ENCODE results near the gene UNC50. TPM values are rescaled to one million over a fixed set of nuclear protein-coding genes. Genes with fewer than 3 reads are reported as not detected.

The UNC50 gene
- total RNA-seq, 1 donor from 2014 or later: 33.0 TPM

DNA sequence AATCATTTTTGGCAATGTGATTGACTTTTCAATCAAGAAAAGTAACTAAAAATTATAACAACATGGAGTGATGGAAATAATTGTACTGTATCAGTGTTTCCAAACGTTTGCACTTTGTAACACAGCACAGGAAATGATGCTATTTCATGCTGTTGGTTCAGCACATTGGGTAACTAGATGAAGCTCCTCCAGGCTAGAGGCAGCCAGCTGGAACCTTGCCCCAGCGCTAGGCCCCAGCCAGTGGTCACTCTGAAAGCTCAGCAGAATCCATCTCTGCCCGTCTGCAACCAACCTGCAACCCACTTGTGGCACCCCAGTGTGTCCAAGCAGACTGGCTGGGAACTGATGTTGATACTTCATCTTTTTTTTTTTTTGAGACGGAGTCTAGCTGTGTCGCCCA, 15.3 kb downstream of the UNC50 start:
- Mint-ChIP-seq H3K36me3 (ENCODE audit: low read depth, unreplicated experiment) (no peaks in the 10 kb centered on the region), H3K9me3 (ENCODE audit: unreplicated experiment) (no peaks in the 10 kb centered on the region), H3K27ac (ENCODE audit: unreplicated experiment) (no peak overlapping the region), H3K4me3 (ENCODE audit: unreplicated experiment) (no peak overlapping the region), H3K27me3 (ENCODE audit: unreplicated experiment) (no peaks in the 10 kb centered on the region), H3K4me1 (ENCODE audit: unreplicated experiment) (peaks cover 8% of the 10 kb centered on the region)
- DNase-seq (ENCODE audit: low spot score): no peak
- TF ChIP-seq, protein P1, sequence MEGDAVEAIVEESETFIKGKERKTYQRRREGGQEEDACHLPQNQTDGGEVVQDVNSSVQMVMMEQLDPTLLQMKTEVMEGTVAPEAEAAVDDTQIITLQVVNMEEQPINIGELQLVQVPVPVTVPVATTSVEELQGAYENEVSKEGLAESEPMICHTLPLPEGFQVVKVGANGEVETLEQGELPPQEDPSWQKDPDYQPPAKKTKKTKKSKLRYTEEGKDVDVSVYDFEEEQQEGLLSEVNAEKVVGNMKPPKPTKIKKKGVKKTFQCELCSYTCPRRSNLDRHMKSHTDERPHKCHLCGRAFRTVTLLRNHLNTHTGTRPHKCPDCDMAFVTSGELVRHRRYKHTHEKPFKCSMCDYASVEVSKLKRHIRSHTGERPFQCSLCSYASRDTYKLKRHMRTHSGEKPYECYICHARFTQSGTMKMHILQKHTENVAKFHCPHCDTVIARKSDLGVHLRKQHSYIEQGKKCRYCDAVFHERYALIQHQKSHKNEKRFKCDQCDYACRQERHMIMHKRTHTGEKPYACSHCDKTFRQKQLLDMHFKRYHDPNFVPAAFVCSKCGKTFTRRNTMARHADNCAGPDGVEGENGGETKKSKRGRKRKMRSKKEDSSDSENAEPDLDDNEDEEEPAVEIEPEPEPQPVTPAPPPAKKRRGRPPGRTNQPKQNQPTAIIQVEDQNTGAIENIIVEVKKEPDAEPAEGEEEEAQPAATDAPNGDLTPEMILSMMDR (IDR thresholded peaks at IDR 0.05; ENCODE audit: unreplicated experiment): no peak

DNA sequence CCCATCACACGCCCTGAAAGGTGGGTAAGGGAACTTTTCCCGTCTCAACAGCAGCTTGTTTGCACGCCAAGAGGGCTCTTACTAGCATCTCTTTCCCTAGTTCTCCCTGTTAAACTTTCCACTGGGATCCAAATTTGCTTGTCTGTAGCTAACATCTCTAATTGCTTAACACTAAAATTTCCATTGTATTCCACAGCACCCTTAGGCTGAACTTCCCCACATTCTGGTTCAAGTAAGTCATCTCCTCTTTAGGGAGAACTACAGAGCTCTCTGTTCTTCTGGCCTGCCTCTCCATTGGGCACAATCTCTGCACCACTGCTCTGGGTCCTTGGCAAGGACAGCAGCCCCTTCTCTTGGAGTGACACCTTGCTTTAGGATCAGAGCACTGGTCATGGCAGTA, 24.0 kb downstream of the UNC50 start:
- TF ChIP-seq, protein P1 (IDR thresholded peaks at IDR 0.05; ENCODE audit: unreplicated experiment): no peak
- Mint-ChIP-seq H3K27ac (ENCODE audit: unreplicated experiment) (no peak overlapping the region), H3K27me3 (ENCODE audit: unreplicated experiment) (no peaks in the 10 kb centered on the region), H3K4me1 (ENCODE audit: unreplicated experiment) (peaks cover 5% of the 10 kb centered on the region), H3K36me3 (ENCODE audit: low read depth, unreplicated experiment) (no peaks in the 10 kb centered on the region), H3K9me3 (ENCODE audit: unreplicated experiment) (no peaks in the 10 kb centered on the region), H3K4me3 (ENCODE audit: unreplicated experiment) (no peak overlapping the region)
- DNase-seq (ENCODE audit: low spot score): no peak

DNA sequence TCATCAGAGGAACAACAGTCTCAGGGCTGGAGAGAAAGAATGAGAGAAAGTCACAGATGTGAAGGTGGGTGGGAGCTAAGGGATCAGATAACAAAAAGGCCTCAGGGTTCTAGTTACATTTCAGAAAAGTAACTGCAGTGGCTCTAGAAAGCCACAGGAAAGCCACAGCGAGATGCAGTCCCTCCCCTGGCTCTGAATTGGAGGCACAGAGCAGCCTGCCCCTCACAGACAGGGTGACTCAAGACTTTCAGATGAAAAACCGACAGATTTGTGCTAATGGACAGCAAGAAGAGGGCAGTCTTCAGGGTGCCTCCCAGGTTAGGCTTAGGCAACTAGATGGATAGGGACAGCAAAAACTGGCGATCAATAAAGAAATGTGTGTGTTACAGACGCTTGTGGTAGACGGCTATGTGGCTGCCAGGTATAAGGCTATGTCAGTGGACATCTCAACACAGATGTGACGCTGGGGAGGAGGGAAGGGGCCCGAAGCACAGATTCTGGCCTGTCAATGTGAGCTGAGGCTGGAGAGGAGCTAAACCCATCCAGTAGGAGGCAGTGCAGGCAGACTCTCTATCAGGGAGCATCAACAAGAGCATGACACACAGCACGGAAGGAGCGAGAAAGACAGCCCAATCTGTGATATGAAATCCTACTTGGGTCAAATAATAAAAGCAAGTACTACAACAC, 26.2 kb downstream of the UNC50 start:
- Mint-ChIP-seq H3K27me3 (ENCODE audit: unreplicated experiment) (no peaks in the 10 kb centered on the region), H3K27ac (ENCODE audit: unreplicated experiment) (no peak overlapping the region), H3K36me3 (ENCODE audit: low read depth, unreplicated experiment) (no peaks in the 10 kb centered on the region), H3K9me3 (ENCODE audit: unreplicated experiment) (no peaks in the 10 kb centered on the region), H3K4me3 (ENCODE audit: unreplicated experiment) (peak overlapping the region; percentile 4), H3K4me1 (ENCODE audit: unreplicated experiment) (peaks cover 5% of the 10 kb centered on the region)
- DNase-seq (ENCODE audit: low spot score): peak; percentile 48
- TF ChIP-seq, protein P1 (IDR thresholded peaks at IDR 0.05; ENCODE audit: unreplicated experiment): peak; percentile 34

DNA sequence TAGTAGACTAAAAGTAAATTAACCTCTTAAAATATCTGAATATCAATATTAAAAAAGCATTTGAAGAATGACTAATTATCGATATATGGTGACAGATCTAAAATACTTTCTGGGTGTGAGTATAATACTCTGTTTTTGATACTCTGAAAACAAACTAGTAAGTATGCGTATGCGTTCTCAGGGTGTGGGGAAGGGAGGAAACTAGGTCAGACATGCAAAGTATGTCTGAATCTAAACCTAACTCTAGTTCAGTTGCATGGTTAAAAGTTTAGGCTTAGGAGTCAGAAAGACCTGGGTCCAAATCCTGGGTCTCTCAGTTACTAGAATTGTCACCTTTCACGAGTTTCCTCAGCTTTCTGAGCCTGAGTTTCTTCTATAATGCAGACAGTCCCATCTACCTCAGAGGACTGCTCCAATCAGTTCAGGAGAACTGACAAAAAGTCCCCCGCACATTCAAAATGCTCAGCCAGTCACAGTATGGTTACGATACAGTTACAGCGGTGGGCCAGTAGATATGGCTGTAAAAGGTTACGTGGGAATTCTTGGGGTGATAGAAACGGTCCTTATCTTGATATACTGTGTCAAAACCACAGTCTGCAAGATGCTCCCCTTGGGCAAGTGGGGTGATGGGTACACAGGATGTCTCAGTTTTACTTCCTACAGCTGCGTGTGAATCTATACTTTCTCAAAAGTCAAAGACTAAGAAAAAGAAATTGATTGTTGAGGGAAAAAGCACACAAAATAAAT, 29.2 kb downstream of the UNC50 start:
- no peaks in the 10 kb centered on the region for H3K36me3 Mint-ChIP-seq (ENCODE audit: low read depth, unreplicated experiment)
- H3K4me3 Mint-ChIP-seq (ENCODE audit: unreplicated experiment): no peak overlapping the region
- H3K4me1 Mint-ChIP-seq (ENCODE audit: unreplicated experiment): peaks cover 5% of the 10 kb centered on the region

More for the DNA sequence above, 29.2 kb downstream of the UNC50 start:
- TF ChIP-seq, protein P1 (IDR thresholded peaks at IDR 0.05; ENCODE audit: unreplicated experiment): no peak
- no peak overlapping the region for H3K27ac Mint-ChIP-seq (ENCODE audit: unreplicated experiment)
- no peak for DNase-seq (ENCODE audit: low spot score)
- peaks cover 2% of the 10 kb centered on the region for H3K27me3 Mint-ChIP-seq (ENCODE audit: unreplicated experiment)
- no peaks in the 10 kb centered on the region for H3K9me3 Mint-ChIP-seq (ENCODE audit: unreplicated experiment)
